ENCODE results near the gene IRAK1BP1. TPM values are rescaled to one million over a fixed set of nuclear protein-coding genes. Genes with fewer than 3 reads are reported as not detected.
A peak's percentile ranks its signal among the peaks of the same experiment; 100 is the strongest.
"Not testable (repeated sequence)": the region's sequence is repeated elsewhere in the genome, so short reads cannot be mapped to it uniquely, and the experiment has no call there.

Gene IRAK1BP1
- total RNA-seq, 2 donors from 2014 or later = 5.0 to 6.3 TPM

- no peak overlapping the region for H3K27ac ChIP-seq
- TF ChIP-seq, protein P1, sequence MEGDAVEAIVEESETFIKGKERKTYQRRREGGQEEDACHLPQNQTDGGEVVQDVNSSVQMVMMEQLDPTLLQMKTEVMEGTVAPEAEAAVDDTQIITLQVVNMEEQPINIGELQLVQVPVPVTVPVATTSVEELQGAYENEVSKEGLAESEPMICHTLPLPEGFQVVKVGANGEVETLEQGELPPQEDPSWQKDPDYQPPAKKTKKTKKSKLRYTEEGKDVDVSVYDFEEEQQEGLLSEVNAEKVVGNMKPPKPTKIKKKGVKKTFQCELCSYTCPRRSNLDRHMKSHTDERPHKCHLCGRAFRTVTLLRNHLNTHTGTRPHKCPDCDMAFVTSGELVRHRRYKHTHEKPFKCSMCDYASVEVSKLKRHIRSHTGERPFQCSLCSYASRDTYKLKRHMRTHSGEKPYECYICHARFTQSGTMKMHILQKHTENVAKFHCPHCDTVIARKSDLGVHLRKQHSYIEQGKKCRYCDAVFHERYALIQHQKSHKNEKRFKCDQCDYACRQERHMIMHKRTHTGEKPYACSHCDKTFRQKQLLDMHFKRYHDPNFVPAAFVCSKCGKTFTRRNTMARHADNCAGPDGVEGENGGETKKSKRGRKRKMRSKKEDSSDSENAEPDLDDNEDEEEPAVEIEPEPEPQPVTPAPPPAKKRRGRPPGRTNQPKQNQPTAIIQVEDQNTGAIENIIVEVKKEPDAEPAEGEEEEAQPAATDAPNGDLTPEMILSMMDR (IDR thresholded peaks at IDR 0.05) = no peak
- TF ChIP-seq POLR2AphosphoS5 (IDR thresholded peaks at IDR 0.05) = no peak
- no peak for TF ChIP-seq POLR2A (IDR thresholded peaks at IDR 0.05)
These were observed 44.0 kb downstream of the IRAK1BP1 start for GRCh38 chr6:78911218-78911940.

GRCh38 chr6:78916411-78916810 lies 49.1 kb downstream of the IRAK1BP1 start:
- Histone ChIP-seq H3K9me3 (no peaks in the 10 kb centered on the region), H3K27ac (no peak overlapping the region), H3K4me1 (replicated peaks) (no peaks in the 10 kb centered on the region), H3K4me3 (no peak overlapping the region), H3K27me3 (replicated peaks; ENCODE audit: insufficient read depth) (no peaks in the 10 kb centered on the region), H3K36me3 (no peaks in the 10 kb centered on the region)
- WGBS = 78% methylated on average over 3 of the region's 3 CpGs
- TF ChIP-seq, protein P1 (IDR thresholded peaks at IDR 0.05) = no peak
- TF ChIP-seq POLR2A (IDR thresholded peaks at IDR 0.05) (no peak), POLR2AphosphoS5 (IDR thresholded peaks at IDR 0.05) (no peak)
- intact Hi-C loops (cut with DNase I) = no loop called here
- no peak for DNase-seq (ENCODE audit: low spot score)

More at GRCh38 chr6:78911218-78911940, 44.0 kb downstream of the IRAK1BP1 start:
- Histone ChIP-seq H3K36me3 (no peaks in the 10 kb centered on the region), H3K4me3 (peak overlapping the region in 1 of 2 donors; percentile 26), H3K27me3 (replicated peaks; ENCODE audit: insufficient read depth) (no peaks in the 10 kb centered on the region), H3K4me1 (replicated peaks) (no peaks in the 10 kb centered on the region), H3K9me3 (no peaks in the 10 kb centered on the region)
- WGBS = 56% methylated on average over 9 of the region's 9 CpGs
- intact Hi-C loops (cut with DNase I) = no loop called here
- no peak for DNase-seq (ENCODE audit: low spot score)

- TF ChIP-seq POLR2A (IDR thresholded peaks at IDR 0.05) = no peak
- TF ChIP-seq POLR2AphosphoS5 (IDR thresholded peaks at IDR 0.05) = no peak
- TF ChIP-seq, protein P1 (IDR thresholded peaks at IDR 0.05) = no peak
- no peak for DNase-seq (ENCODE audit: low spot score)
- Histone ChIP-seq H3K9me3 (no peaks in the 10 kb centered on the region), H3K27me3 (replicated peaks; ENCODE audit: insufficient read depth) (no peaks in the 10 kb centered on the region), H3K36me3 (no peaks in the 10 kb centered on the region), H3K4me1 (replicated peaks) (no peaks in the 10 kb centered on the region), H3K27ac (no peak overlapping the region), H3K4me3 (no peak overlapping the region)
- intact Hi-C loops (cut with DNase I) = no loop called here
- 96% methylated on average over 1 of the region's 1 CpG for whole genome bisulfite sequencing
These were observed 50.4 kb downstream of the IRAK1BP1 start for GRCh38 chr6:78917788-78918187.

- intact Hi-C loops (cut with DNase I) = not testable (repeated sequence)
These were observed 53.8 kb downstream of the IRAK1BP1 start for GRCh38 chr6:78921168-78921567.

DNA sequence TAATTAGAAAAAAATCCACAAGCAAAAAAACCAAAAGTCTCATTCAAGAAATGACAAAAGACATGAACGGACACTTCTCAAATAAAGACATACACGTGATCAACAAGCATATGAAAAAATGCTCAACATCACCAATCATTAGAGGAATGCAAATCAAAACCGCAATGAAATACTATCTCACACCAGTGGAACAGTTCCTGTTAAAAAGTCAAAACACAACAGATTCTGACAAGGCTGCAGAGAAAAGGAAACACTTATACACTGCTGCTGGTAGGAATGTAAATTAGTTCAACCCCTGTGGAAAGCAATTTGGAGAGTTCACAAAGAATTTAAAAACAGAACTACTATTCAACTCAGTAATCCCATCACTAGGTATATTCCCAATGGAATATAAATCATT lies 58.0 kb downstream of the IRAK1BP1 start:
- intact Hi-C loops (cut with DNase I) = no loop called here
- no peaks in the 10 kb centered on the region for H3K27me3 ChIP-seq (replicated peaks; ENCODE audit: insufficient read depth)
- H3K27ac ChIP-seq = no peak overlapping the region
- 91% methylated on average over 3 of the region's 3 CpGs for WGBS
- no peaks in the 10 kb centered on the region for H3K36me3 ChIP-seq
- no peaks in the 10 kb centered on the region for H3K9me3 ChIP-seq
- no peak for TF ChIP-seq POLR2A (IDR thresholded peaks at IDR 0.05)
- TF ChIP-seq, protein P1 (IDR thresholded peaks at IDR 0.05) = no peak
- TF ChIP-seq POLR2AphosphoS5 (IDR thresholded peaks at IDR 0.05) = no peak
- DNase-seq (ENCODE audit: low spot score) = no peak
- H3K4me1 ChIP-seq (replicated peaks) = no peaks in the 10 kb centered on the region
- no peak overlapping the region for H3K4me3 ChIP-seq

More at GRCh38 chr6:78921168-78921567, 53.8 kb downstream of the IRAK1BP1 start:
- not testable (repeated sequence) for DNase-seq (ENCODE audit: low spot score); H3K27me3 ChIP-seq (replicated peaks; ENCODE audit: insufficient read depth); H3K4me1 ChIP-seq (replicated peaks); H3K36me3 ChIP-seq; H3K27ac ChIP-seq; H3K4me3 ChIP-seq; H3K9me3 ChIP-seq
- 93% methylated on average over 10 of the region's 10 CpGs for WGBS

Data from prostate gland (tissue), 2 donors.